ENCODE data around the gene LEMD1. TPM values are rescaled to one million over a fixed set of nuclear protein-coding genes. Genes with fewer than 3 reads are reported as not detected.

Gene LEMD1
- total RNA-seq, 1 experiment from 2014 or later = not detected

DNA sequence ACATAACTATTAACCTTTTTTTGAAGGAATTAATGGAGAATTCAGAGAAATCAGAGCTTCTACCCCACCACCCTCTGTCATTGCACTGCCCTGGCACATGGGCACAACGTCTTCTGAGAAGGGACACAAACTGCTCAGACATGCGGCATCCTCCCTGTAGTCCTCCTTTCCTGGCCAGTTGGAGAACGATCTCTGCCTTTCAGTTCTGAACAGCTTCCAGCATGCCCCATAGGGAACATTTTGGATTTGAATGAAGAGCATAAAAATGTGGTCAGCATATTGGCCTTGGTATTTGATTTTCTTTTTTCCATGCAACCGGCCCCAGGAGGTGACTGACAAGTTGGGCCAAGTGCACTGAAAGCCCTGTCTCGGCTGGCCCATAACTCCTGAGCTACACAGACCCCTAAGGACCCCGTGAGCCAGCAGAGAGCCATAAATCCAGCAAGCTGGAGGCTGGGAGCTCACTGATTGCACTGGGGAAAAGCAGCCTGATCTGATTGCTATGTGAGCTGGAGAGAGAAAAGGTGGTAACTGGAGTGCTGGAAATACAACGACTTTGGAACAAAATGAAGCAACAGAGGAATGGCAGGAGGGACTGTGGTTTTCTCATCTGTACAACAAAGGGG, 44.9 kb upstream of the LEMD1 start:
- BruUV-seq (replicated peaks) = no TSS peak
- Histone ChIP-seq H3K36me3 (ENCODE audit: control insufficient read depth, insufficient read depth, low read length) (no peaks in the 10 kb centered on the region), H3K9me3 (ENCODE audit: control insufficient read depth, insufficient read depth, low read depth, low read length) (no peaks in the 10 kb centered on the region), H3K4me3 (ENCODE audit: low read depth in 2 of 2, low read length in 2 of 2) (no peak overlapping the region), H3K27me3 (ENCODE audit: control insufficient read depth, insufficient read depth, low read length) (peaks cover 7% of the 10 kb centered on the region), H3K27ac (ENCODE audit: low read length) (no peak overlapping the region), H3K4me1 (ENCODE audit: control insufficient read depth, insufficient read depth, low read length) (no peaks in the 10 kb centered on the region)
- no peak for DNase-seq (ENCODE audit: low read depth, low spot score)
- POLR2A ChIA-PET = no interaction called here
- no peak for ATAC-seq
- in situ Hi-C loops (cut with HindIII; ENCODE audit: low pct_unique_long_range_greater_than_20kb, low sequenced_read_pairs) (no loop called here), intact Hi-C loops (cut with micrococcal nuclease; ENCODE audit: unreplicated experiment) (no loop called here)
- CTCF ChIA-PET = interaction anchor here (1.4 kb wide), 1 partner anchor 28 kb away, joined by 3 read pairs; no protein-coding TSS in a partner anchor
- TF ChIP-seq REST (IDR thresholded peaks at IDR 0.05; ENCODE audit: insufficient read depth in 1 of 2, low read depth in 2 of 2, low read length in 1 of 2) = no peak
- no peak for TF ChIP-seq SIN3A (IDR thresholded peaks at IDR 0.05; ENCODE audit: borderline replicate concordance, insufficient read depth, low read depth, low read length)
- TF ChIP-seq, protein P1, sequence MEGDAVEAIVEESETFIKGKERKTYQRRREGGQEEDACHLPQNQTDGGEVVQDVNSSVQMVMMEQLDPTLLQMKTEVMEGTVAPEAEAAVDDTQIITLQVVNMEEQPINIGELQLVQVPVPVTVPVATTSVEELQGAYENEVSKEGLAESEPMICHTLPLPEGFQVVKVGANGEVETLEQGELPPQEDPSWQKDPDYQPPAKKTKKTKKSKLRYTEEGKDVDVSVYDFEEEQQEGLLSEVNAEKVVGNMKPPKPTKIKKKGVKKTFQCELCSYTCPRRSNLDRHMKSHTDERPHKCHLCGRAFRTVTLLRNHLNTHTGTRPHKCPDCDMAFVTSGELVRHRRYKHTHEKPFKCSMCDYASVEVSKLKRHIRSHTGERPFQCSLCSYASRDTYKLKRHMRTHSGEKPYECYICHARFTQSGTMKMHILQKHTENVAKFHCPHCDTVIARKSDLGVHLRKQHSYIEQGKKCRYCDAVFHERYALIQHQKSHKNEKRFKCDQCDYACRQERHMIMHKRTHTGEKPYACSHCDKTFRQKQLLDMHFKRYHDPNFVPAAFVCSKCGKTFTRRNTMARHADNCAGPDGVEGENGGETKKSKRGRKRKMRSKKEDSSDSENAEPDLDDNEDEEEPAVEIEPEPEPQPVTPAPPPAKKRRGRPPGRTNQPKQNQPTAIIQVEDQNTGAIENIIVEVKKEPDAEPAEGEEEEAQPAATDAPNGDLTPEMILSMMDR (IDR thresholded peaks at IDR 0.05) = no peak
- no peak for TF ChIP-seq POLR2AphosphoS5 (IDR thresholded peaks at IDR 0.05; ENCODE audit: low read depth, low read length)
- TF ChIP-seq TCF7L2 (IDR thresholded peaks at IDR 0.05; ENCODE audit: low read depth, low read length) = no peak

GRCh38 chr1:205465392-205465791, 43.5 kb upstream of the LEMD1 start:
- no TSS peak for BruUV-seq (replicated peaks)
- TF ChIP-seq POLR2AphosphoS5 (IDR thresholded peaks at IDR 0.05; ENCODE audit: low read depth, low read length) (no peak), SIN3A (IDR thresholded peaks at IDR 0.05; ENCODE audit: borderline replicate concordance, insufficient read depth, low read depth, low read length) (no peak), TCF7L2 (IDR thresholded peaks at IDR 0.05; ENCODE audit: low read depth, low read length) (no peak), REST (IDR thresholded peaks at IDR 0.05; ENCODE audit: insufficient read depth in 1 of 2, low read depth in 2 of 2, low read length in 1 of 2) (no peak)
- TF ChIP-seq, protein P1 (IDR thresholded peaks at IDR 0.05) = no peak
- ChIA-PET POLR2A (no interaction called here), CTCF (interaction anchor here (1.4 kb wide), 1 partner anchor 27 kb away, joined by 3 read pairs; no protein-coding TSS in a partner anchor)
- Histone ChIP-seq H3K4me1 (ENCODE audit: control insufficient read depth, insufficient read depth, low read length) (no peaks in the 10 kb centered on the region), H3K4me3 (ENCODE audit: low read depth in 2 of 2, low read length in 2 of 2) (no peak overlapping the region), H3K36me3 (ENCODE audit: control insufficient read depth, insufficient read depth, low read length) (no peaks in the 10 kb centered on the region), H3K27ac (ENCODE audit: low read length) (no peak overlapping the region), H3K9me3 (ENCODE audit: control insufficient read depth, insufficient read depth, low read depth, low read length) (no peaks in the 10 kb centered on the region), H3K27me3 (ENCODE audit: control insufficient read depth, insufficient read depth, low read length) (peaks cover 7% of the 10 kb centered on the region)
- no peak for ATAC-seq
- in situ Hi-C loops (cut with HindIII; ENCODE audit: low pct_unique_long_range_greater_than_20kb, low sequenced_read_pairs) (no loop called here), intact Hi-C loops (cut with micrococcal nuclease; ENCODE audit: unreplicated experiment) (no loop called here)
- no peak for DNase-seq (ENCODE audit: low read depth, low spot score)
